Stimulated activated CD4-positive, alpha-beta T cell treated with anti-CD3 and anti-CD28 coated beads, TNF-alpha, amount 100 ng/mL, for 24 hours (primary cell): ENCODE measurements around the gene SUSD1.

ENCODE experiments used
- DNase-seq, 3 experiments: peaks; one replicate each; pipeline ENCODE4 v3.0.0-alpha.2; 2020; ENCODE audit warnings: low read depth in 3 of 3

SUSD1 gene

DNA sequence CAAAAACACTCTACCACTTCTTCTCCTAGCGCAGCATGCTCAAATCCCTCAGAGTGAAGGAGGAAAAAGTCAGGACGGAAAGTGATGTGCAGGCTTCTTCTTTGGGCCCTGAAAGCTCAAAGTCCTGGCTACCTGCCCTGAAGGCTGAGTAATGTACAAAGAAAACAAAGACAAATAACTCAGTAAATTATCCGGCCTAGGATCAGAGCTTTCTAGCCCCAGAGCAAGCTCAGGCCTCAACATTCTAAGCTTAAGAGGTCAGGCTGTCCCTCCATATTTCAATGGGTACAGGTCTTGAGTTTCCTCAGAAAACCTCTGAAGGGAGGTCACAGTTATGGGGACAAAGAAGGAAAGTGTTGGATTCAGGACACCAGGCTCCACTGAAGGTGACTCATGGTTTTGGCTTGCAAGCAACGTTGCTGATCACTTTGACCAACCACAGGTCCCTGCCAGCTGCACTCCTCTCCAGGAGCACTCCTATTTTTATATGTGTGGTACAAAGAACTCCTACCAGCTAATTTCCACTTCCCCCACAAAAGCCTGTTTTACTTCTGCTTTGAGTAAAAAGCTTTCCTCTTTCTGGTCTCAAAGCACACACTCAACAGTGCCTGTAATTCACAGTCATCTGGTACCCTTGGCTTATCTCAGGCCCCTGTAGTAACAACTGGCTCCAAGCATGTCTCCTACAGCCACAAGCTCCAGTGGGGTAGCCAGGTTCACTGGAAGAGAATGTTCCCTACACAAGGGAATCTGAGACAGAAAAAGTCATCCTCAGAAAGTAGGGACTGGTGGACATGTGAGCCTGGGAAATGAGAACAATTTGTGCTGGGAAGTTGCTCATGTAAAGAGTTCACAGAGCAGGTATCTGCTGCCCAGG is 162.8 kb downstream of the SUSD1 start:
- peak in 1 of 3 experiments; percentile 34 for DNase-seq

DNA sequence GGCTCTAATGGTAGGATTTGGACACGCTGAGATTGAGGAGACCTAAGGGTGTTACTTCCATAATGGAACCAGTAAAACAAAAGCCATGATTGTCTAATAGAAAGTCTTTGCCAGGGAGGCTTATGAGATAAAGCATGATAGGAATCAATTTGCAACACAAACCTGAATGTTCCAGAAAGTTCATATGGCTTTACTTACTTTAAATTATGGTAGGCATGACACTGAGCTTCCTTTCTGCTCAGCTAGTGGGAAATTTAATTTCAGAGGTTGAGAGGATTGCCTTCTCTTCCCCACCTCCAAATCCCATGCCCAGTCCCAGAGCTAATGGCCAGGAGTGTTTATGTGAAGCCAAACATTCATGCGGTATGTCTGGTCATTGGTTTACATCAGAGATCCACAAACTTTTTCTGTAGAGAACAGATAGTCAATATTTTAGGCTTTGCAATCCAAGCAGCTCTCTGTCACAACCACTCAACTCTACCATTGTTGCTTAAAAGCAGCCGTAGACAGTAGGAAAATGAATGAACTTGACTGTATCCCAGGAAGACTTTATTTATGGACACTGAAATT is 164.0 kb downstream of the SUSD1 start:
- no peak for DNase-seq

DNA sequence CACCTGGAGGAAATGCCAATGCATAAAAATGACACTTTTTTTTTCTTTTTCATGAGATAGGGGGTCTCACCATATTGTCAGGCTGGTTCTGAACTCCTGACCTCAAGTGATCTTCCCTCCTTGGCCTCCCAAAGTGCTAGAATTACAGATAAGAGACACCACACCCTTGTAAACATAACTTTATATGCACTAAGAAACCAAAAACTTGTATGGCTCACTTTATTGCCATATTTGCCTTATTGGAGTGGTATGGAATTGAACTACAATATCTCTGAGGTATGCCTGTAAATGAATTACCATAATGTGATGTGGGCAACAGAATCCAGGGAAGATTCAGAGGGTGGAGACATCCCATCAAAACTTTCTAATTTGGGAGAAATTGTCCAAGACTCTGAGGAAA is 164.6 kb downstream of the SUSD1 start:
- DNase-seq: no peak

DNA sequence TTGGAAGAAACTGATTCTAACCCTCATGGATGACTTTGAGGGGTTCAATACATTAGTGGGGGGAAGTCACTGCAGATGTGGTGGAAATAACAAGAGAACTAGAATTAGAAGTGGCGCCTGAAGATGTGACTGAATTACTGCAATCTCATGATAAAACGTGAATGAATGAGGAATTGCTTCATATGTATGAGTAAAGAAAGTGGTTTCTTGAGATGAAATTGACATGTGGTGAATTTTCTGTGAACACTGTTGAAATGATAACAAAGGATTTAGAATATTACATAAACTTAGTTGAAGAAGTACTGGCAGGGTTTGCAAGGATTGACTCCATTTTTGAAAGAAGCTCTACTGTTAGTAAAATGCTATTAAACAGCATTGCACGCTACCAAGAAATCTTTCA is 165.4 kb downstream of the SUSD1 start:
- no peak for DNase-seq

DNA sequence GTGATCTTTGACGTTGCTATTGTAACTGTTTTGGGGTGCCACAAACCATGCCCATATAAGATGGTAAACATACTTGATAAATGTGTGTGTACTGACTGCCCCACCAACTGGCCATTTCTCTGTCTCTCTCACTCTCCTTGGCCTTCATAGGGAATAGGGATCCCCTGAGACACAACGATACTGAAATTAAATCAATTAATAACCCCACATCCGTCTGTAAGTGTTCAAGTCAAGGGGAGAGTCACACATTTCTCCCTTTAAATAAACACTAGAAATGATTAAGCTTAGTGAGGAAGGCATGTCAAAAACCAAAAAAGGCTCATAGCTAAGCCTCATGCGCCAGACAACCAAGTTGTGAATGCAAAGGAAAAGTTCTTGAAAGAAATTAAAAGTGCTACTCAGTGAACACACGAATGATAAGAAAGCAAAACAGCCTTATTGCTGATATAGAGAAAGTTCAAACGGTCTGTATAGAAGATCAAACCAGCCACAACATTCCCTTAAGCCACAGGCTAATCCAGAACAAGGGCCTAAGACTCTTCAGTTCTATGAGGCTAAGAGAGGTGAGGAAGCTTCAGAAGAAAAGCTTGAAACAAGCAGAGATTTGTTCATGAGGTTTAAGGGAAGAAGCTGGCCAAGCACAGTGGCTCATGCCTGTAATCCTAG is 167.4 kb downstream of the SUSD1 start:
- no peak for DNase-seq

DNA sequence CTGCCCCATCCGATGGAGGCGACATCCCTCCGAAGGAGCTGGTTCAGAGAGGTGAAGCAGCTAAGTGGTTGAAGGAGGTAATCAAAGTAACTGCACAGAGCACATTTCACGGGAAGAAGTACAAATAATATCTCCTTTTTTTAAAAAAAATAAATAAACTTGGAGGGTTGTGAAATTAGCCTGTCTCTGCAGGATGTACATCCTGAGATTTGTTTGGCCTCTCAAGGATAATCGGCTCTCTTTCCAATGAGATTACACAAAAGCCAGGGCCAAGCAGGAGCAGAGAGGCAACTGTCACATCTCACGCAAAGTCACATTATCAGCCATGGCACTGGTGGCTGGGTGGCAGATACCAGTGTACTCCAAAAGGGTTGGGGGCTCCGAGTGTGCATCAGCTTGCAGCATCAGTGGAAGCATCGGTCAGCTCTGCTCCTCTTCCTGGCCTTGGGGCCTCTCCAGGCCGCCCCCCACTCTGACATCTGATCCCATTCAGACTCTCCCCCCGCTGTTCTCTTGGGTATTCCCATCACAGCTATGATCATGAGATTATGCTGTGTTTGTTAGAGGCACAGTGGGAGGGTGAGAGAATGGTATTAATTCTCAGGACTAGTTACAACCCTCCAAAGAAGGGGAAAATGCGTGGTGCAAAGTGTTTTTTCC is 168.6 kb downstream of the SUSD1 start:
- DNase-seq: no peak

DNA sequence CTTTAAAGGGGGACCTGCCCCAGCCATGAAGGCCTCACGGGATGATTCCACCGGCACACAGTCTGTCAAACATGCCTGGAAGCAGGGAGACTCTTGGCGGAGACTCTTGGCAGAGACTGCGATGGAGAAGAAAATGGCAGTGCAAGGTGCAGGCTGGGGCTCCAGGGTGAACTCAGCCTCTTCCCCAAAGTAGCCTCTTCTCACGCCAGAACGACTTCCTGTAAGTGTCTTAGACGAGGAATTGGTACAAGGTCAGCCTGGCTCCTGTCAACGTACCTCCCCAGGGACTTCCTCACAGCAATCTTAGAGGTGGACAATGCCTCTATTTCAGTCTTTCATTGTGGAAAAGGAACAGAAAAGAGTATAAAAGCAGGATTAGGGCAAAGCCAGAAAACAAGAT is 169.2 kb downstream of the SUSD1 start:
- no peak for DNase-seq

DNA sequence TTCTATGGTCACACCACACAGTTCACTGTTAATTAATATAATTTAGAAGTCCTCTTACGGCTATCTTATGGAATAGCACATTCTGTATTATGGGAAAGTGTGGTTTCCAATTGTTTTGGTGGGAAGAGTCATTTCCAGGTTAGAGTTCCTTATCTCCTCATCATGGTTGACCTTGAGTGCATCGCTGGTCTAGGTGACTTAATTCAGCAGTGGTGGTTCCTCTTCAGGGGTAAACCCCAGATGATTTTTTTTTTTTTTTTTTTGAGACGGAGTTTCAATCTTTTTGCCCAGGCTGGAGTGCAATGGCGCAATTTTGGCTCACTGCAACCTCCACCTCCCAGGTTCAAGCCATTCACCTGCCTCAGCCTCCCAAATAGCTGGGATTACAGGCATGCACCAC is 171.6 kb downstream of the SUSD1 start:
- DNase-seq: no peak

DNA sequence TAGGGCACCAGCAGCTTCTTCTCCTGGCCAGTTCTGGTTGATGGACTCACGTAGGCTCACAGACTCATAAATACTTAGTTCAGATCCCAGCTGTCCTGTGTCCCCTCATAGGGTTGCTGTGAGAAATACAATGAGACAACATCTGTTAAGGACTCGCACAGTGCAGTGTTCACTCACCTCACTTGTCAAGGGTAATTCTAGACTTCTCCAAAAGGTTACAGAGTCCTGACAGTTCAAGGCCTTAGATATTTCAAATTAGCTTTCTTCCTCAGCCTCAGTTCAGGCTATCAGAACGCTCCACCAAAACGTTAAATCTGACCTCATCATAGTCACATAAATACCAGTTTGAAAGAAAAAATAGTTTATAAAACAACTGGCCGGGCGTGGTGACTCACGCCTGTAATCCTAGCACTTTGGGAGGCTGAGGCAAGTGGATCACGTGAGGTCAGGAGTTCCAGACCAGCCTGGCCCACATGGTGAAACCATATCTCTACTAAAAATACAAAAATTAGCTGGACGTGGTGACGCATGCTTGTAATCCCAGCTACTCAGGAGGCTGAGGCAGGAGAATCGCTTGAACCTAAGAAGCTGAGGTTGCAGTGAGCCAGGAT is 172.1 kb downstream of the SUSD1 start:
- DNase-seq: no peak

DNA sequence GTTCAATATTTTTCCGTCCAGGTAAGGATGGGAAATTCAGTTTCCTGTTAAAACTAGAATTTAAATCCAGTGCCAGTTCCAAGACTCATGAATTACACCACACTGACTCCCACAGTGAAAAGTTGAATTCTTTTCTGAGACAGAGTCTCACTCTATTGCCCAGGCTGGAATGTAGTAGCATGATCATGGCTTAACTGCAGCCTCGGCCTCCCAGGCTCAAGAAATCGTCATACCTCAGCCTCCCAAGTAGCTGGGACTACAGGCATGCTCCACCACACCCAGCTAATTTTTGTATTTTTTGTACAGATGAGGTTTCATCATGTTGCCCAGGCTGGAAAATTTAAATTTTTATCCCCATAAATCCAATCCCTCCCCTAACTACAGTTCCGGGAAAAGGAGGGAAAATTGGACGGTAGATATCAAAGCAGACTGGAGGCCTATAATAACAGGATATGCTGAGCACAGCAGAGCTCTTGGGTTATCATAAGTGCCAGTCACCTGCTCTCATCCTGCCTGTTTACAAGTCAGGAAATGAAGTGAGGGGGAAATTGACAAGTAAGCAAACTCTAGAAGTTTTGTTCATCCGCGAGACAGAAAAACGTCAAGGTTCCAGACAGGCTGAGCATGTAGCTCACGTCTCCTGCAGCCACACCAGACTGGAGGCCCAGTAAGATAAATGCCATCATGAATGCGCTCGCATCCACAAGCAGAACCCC is 172.8 kb downstream of the SUSD1 start:
- no peak for DNase-seq

DNA sequence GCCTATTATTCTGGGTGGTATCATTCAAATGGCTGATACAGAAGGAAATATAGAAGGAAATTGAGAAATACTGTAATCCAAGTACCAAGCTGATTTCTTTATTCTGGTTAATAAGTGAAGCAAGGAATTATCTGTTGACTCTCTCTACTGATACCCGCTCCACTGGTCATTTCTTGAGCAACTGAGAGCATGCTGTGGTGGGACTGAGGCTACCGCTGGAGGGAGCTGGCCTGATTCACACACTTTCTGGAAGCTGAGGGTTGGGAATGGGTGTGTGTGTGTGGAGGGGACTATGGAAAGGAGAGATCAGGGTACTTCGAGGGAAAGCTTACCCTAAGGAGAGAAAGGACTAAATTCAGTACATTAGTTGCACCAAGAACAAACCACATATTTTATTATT is 174.4 kb downstream of the SUSD1 start:
- DNase-seq: no peak

DNA sequence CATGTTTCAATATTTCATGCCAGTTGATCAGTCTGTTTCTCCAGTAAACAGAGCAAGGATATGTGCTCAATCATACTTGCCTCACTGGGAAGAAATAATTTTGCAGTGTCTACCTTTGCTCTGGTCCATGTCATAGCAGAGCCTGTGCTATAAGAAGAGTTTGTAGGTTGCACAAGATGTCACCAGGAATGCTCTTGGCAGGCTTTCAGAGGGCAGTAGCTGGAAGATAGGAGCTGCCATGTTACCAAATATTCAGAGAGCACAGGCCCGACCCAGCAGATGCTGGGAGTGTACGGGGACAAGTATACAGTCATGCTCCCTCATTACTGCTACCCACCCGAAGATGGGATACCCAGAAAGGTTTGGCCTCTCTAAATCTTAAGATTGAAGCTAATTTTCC is 175.8 kb downstream of the SUSD1 start:
- DNase-seq: no peak

DNA sequence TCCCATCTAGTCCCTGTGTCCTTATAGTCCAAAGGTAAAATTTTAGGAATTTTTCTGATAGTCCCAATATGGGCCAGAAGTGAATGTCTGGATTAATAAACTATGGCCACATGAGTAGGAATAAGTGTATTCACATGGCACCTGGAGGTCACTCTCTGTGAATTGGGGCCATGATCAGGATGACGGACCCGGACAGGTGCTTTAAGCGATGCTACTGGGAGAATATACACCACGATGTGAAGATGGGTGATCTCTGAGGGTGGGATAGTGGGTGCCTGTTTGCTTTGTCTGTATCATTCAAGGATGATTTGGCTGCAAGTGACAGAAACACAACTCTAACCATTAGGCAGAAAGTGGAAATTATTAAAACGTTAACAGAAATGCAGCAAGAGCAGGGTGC is 177.3 kb downstream of the SUSD1 start:
- DNase-seq: no peak

DNA sequence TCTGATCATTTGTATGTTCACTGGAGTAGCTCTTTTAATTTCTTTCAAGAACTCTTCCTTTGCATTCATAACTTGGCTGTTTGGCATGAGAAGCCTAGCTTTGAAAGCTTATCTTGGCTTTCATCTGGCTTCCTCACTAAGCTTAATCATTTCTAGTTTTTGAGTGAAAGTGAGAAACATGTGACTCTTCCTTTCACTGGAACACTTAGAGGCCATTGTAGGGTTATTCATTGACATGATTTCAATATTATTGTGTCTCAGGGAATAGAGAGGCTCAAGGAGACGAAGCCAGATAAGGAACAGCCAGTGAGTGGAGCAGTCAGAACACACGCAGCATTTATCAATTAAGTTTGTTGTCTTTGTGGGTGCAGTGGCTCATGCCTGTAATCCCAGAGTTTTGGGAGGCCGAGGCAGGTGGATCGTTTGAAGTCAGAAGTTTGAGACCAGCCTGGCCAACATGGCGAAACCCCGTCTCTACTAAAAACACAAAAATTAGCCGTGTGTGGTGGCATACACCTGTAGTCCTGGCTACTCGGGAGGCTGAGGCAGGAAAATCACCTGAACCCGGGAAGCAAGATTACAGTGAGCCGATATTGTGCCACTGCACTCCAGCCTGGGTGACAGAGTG is 180.2 kb downstream of the SUSD1 start:
- no peak for DNase-seq

DNA sequence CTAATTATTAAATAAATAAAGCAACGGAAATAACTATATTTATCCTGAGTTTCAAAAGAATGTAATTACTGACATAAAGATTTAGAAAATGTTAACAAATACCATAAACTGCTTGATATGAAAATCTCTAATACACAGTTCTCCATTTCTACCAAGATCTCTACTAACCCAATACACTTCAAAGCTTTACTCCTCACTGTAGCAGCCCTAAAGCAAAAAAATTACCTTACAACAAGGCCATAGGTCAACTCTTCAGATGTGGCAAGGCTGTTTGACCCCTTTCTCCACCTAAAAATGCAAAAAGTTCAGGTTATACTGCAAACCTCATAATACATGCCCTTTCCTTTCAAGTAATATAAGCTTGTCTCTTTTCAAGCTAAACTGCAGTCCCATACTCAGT is 181.8 kb downstream of the SUSD1 start:
- no peak for DNase-seq

DNA sequence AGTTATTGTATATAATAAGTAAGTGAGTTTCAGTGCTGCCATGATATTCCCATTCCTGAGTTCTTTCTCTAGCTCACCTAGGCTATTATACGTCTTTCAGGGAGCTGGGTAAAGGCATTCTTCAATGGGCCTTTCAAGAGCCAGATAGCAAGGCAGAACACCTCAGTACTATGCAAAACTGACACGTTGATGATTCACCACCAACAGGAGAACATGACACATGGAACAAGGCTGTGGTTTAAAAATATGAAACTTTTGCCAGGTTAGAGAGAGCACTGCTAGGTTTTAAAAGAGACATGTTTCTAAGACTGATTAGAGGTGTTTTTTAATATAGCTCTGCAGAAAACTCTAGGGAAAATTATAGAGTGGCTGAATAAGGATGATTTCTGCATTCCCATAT is 182.6 kb downstream of the SUSD1 start:
- DNase-seq: peak in 1 of 3 experiments; percentile 21

DNA sequence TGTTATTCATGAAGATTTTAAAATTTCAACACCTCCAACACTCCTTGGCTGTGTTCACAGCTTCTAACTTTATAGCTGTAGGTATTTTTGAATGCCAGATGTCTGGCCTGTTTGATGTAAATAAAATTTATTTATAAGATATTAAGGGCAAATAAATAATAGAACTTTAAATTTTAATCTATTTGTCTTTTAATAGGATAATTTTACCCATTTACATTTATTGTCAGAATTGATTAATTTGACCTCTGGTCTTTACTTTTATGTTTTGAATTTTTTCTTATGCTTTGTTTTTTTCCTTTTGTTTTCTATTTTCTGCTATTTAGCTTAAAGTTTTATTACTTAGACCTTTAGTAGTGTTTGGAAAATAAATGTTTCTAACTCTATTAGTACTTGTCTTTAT is 183.9 kb downstream of the SUSD1 start:
- no peak for DNase-seq
